OCI-LY3 (cell line): Measurements from ENCODE around the gene UNC5A.

Experiments
- EZH2phosphoT487 ChIP-seq: fragments of 200-600 bp; shearing (Covaris generic); IDR thresholded peaks from 2 replicates; pipeline ENCODE4 v1.6.1; 2018; ENCODE audit warnings: antibody characterized with exemption, mixed run types, low read depth
- TF ChIP-seq, protein P1 (sequence below): fragments of 200-600, 300-600 bp; sonication (generic); IDR thresholded peaks from 2 replicates; pipeline ENCODE4 v1.5.1; 2014; ENCODE audit warnings: antibody characterized with exemption, low read length, low read depth

DNA sequence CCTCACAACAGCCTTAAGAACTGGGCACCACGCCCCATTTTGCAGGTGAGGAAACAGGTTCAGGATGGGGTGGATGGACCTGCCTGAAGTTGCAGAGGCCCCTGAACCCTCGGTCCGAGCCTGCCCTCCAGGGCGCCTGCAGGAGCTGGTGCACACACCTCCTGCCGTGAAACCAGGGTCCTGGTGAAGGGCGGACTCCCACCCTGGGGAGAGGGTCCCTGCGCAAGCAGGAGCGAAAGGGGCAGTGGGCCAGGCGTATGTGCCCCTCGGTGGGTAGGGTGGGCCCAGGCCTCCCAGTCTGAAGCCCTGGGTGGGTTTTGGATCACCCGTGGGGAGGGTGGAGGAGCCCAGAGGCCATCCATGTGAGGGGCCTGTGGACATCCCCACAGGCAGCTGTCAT, 50.9 kb downstream of the UNC5A start:
- TF ChIP-seq, protein P1, sequence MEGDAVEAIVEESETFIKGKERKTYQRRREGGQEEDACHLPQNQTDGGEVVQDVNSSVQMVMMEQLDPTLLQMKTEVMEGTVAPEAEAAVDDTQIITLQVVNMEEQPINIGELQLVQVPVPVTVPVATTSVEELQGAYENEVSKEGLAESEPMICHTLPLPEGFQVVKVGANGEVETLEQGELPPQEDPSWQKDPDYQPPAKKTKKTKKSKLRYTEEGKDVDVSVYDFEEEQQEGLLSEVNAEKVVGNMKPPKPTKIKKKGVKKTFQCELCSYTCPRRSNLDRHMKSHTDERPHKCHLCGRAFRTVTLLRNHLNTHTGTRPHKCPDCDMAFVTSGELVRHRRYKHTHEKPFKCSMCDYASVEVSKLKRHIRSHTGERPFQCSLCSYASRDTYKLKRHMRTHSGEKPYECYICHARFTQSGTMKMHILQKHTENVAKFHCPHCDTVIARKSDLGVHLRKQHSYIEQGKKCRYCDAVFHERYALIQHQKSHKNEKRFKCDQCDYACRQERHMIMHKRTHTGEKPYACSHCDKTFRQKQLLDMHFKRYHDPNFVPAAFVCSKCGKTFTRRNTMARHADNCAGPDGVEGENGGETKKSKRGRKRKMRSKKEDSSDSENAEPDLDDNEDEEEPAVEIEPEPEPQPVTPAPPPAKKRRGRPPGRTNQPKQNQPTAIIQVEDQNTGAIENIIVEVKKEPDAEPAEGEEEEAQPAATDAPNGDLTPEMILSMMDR = no peak
- TF ChIP-seq EZH2phosphoT487 = no peak
